HG02623 (cell line): ENCODE data around the gene XRCC4.

Experiments
- ATAC-seq: cut with Tn5 transposase; IDR thresholded peaks from one replicate; pipeline ENCODE4 v1.9.1; 2021; ENCODE audit warnings: moderate library complexity; ENCODE audit not compliant: unreplicated experiment

Gene XRCC4

GRCh38 chr5:83375049-83375745, 297.9 kb downstream of the XRCC4 start:
- no peak for ATAC-seq

- ATAC-seq = no peak
These were observed 299.1 kb downstream of the XRCC4 start for GRCh38 chr5:83376461-83376860.

- ATAC-seq = no peak
These were observed 300.0 kb downstream of the XRCC4 start for GRCh38 chr5:83377131-83377865.

GRCh38 chr5:83378624-83379289, 301.4 kb downstream of the XRCC4 start:
- ATAC-seq = no peak

DNA sequence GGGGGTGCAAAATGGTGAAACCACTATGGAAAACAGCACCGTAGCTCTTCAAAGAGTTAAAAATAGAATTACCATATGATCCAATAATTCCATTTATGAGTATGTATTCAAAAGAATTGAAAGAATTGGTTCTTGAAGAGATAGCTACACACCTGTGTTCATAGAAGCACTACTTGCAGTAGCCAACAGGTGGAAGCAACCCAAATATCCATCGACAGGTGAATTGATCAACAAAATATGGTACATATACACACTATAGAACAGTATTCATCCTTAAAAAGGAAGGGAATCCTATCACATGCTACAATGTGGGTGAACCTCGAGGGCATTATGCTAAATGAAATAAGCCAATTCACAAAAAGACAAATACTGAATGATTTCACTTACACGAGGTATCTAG, 308.5 kb downstream of the XRCC4 start:
- no peak for ATAC-seq

GRCh38 chr5:83387041-83387440, 309.7 kb downstream of the XRCC4 start:
- no peak for ATAC-seq

GRCh38 chr5:83388608-83389007, 311.3 kb downstream of the XRCC4 start:
- no peak for ATAC-seq

- no peak for ATAC-seq
These were observed 315.6 kb downstream of the XRCC4 start for GRCh38 chr5:83392766-83393503.

DNA sequence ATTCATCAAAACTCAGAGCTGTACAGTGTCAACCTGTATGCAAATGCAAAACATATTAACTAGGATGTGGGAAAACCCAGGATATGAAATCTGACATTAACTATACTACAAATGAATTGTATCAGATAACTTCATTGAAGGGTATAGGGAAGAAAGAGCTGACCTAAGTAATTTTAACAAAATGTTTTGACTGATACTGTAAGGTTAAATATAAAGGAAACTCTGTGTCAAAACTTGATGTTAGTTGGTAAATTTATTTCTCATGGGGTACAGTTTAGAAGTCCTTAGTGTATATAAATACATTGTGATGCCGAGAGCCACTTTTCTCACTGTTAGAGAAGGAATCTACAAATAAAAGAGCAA, 316.1 kb downstream of the XRCC4 start:
- no peak for ATAC-seq

GRCh38 chr5:83394190-83394589, 316.8 kb downstream of the XRCC4 start:
- no peak for ATAC-seq

DNA sequence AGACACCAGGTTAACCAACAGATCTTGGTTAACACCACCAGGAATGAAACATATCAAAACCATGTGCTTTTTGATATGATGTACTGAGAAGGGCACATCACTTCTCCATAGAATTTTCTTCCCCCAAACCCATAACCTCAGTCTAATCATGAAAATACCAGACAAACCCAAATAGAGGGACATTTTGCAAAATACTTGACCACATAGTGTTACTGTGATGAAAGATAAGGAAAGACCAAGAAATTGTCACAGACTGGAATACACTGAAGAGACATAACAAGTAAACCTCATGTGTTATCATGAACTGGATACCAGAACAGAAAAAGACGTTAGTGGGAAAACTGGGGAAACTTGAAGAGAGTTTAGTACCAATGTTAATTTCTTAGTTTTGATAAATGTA, 319.3 kb downstream of the XRCC4 start:
- no peak for ATAC-seq

DNA sequence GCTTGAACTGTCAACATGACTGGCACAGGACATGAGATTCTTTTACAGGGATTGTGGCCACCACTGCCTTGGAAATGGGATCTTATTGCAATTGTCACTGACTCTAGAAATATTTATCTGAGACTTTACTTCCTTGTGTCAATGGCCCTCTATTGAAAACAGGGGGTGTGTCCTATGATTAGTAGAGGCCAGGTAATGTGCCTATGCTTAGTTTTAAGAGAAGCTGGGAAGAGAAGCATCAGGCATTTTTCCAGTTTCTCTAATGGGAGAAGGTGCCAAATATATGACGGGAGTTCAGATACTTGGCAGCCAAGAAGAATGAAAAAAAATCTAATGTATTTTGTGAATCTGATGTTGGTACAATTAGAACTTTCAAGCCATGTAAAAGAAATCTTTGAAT, 320.3 kb downstream of the XRCC4 start:
- no peak for ATAC-seq

DNA sequence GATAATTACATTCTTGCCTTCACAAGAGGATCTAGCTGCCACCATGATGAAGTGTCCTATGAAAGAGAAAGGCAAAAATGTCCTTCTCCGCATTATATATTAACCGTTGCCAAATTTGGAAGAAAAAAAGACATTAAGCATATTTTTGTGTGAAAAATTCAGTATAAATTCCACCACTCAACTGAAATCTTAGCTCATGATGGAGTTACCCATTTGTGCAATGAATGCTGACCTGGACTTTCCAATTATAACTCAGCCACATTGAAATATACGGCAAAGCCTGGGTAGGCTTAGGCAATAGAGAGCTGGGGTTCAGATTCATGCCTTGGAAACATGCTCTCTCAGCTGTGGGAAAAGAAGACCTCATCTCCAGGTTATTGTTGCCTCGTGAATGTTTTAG, 322.9 kb downstream of the XRCC4 start:
- ATAC-seq = no peak

GRCh38 chr5:83400701-83401100, 323.4 kb downstream of the XRCC4 start:
- no peak for ATAC-seq

DNA sequence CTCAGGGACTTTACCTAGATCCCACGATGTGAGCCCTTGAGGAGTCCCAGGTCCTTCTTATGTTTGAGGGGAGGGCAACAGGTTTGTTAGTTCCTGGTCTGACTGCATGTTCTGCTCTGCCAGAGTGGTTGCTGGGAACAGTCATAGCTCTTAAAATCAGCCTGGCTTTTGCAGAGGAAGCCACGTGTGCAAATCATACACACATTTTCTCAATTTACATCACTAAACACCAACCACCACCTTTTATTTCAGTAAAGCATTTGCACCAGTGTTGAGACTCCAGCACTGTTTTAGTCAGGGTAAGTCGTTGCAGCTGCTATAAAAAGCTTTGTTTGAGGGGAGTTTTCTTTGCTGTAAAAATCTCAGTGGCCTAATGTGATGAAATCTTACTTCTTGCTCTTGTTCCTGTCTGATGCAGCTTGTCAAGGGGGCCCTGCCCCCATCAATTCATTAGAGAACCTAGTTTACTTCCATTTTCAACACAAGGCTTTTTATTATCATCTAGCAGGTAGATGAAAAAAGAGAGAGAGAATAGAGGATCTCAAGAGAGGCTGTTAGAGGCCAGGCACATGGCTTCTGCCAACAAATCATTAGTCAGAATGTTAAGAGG, 323.9 kb downstream of the XRCC4 start:
- ATAC-seq = peak; percentile 68

GRCh38 chr5:83401775-83402174, 324.4 kb downstream of the XRCC4 start:
- ATAC-seq = no peak
